Neural cell (in vitro differentiated cells): ENCODE measurements around the gene IFI16. TPM values are rescaled to one million over a fixed set of nuclear protein-coding genes. Genes with fewer than 3 reads are reported as not detected.

Experiments used
- H2AFZ ChIP-seq: fragments of 200-600, 300-800 bp; sonication (generic), shearing (Covaris generic); 2 replicates; pipeline ENCODE4 v1.6.0; 2014; ENCODE audit warnings: low read depth, mild to moderate bottlenecking, antibody characterized with exemption, low read length, moderate library complexity
- H3F3A ChIP-seq: fragments of 200-600 bp; shearing (Covaris generic); 2 replicates; pipeline ENCODE4 v1.6.1; 2016; ENCODE audit warnings: mild to moderate bottlenecking, moderate library complexity, mixed read lengths, antibody characterized with exemption, low read length; ENCODE audit not compliant: insufficient read depth, poor library complexity, severe bottlenecking
- H3K27ac ChIP-seq: fragments of 200-600, 300-800 bp; sonication (generic), shearing (Covaris generic); 2 replicates; pipeline ENCODE4 v1.5.1; 2014; ENCODE audit warnings: mild to moderate bottlenecking, low read length, moderate library complexity
- H3K27me3 ChIP-seq: fragments of 300-800, 200-600 bp; sonication (generic), shearing (Covaris generic); 2 replicates; pipeline ENCODE4 v1.6.0; 2014; ENCODE audit warnings: mild to moderate bottlenecking, low read depth, low read length, moderate library complexity; ENCODE audit not compliant: insufficient read depth
- H3K36me3 ChIP-seq: fragments of 300-800, 200-600 bp; sonication (generic), shearing (Covaris generic); 2 replicates; pipeline ENCODE4 v1.5.1; 2014; ENCODE audit warnings: mild to moderate bottlenecking, antibody characterized with exemption, low read length, moderate library complexity; ENCODE audit not compliant: insufficient read depth
- H3K4me2 ChIP-seq: fragments of 300-800, 200-600 bp; sonication (generic), shearing (Covaris generic); 2 replicates; pipeline ENCODE4 v1.6.0; 2014; ENCODE audit warnings: mild to moderate bottlenecking, low read length
- H3K4me3 ChIP-seq: fragments of 300-800, 200-600 bp; sonication (generic), shearing (Covaris generic); 2 replicates; pipeline ENCODE4 v1.5.1; 2014; ENCODE audit warnings: mild to moderate bottlenecking, low read length, moderate library complexity
- H3K79me2 ChIP-seq: fragments of 200-600 bp; shearing (Covaris generic); replicated peaks from 2 replicates; pipeline ENCODE4 v1.6.0; 2014; ENCODE audit warnings: mild to moderate bottlenecking, low read length, moderate library complexity; ENCODE audit not compliant: insufficient read depth
- H3K9ac ChIP-seq: fragments of 300-800, 200-600 bp; sonication (generic), shearing (Covaris generic); 2 replicates; pipeline ENCODE4 v1.6.1; 2016; ENCODE audit warnings: mild to moderate bottlenecking, low read length, mixed read lengths
- H3K9me2 ChIP-seq: fragments of 200-600 bp; shearing (Covaris generic); 2 replicates; pipeline ENCODE4 v1.6.1; 2016; ENCODE audit warnings: mild to moderate bottlenecking, low read length, mixed read lengths; ENCODE audit not compliant: insufficient read depth
- H3K9me3 ChIP-seq: fragments of 200-600, 300-800 bp; sonication (generic), shearing (Covaris generic); 2 replicates; pipeline ENCODE4 v1.6.1; 2016; ENCODE audit warnings: mild to moderate bottlenecking, mixed run types, low read length, moderate library complexity, mixed read lengths
- H4K20me1 ChIP-seq: fragments of 200-600 bp; shearing (Covaris generic); 2 replicates; pipeline ENCODE4 v1.6.1; 2016; ENCODE audit warnings: mild to moderate bottlenecking, mixed run types; ENCODE audit not compliant: insufficient read depth
- CTCF ChIP-seq: fragments of 450-650 bp; IDR thresholded peaks from 2 replicates; pipeline ENCODE4 v1.5.1; 2014; ENCODE audit warnings: antibody characterized with exemption, mild to moderate bottlenecking, moderate library complexity; ENCODE audit not compliant: poor library complexity, severe bottlenecking
- EP300 ChIP-seq: fragments of 450-650 bp; conservative IDR thresholded peaks from 2 replicates; pipeline ENCODE4 v1.6.1; 2014; ENCODE audit warnings: antibody characterized with exemption, mild to moderate bottlenecking, moderate library complexity; ENCODE audit not compliant: poor library complexity, severe bottlenecking
- EZH2 ChIP-seq: fragments of 200-600, 300-800 bp; shearing (Covaris generic), sonication (generic); IDR thresholded peaks from 2 replicates; pipeline ENCODE4 v1.6.1; 2014; ENCODE audit warnings: antibody characterized with exemption, low read length, borderline replicate concordance, mild to moderate bottlenecking; ENCODE audit not compliant: insufficient read depth, poor library complexity, severe bottlenecking
- MXI1 ChIP-seq: fragments of 450-650 bp; conservative IDR thresholded peaks from 2 replicates; pipeline ENCODE4 v1.6.1; 2014; ENCODE audit warnings: antibody characterized with exemption, mild to moderate bottlenecking; ENCODE audit not compliant: poor library complexity, severe bottlenecking
- POLR2AphosphoS5 ChIP-seq: IDR thresholded peaks from 2 replicates; pipeline ENCODE4 v1.6.1; 2012
- RAD21 ChIP-seq: fragments of 450-650 bp; conservative IDR thresholded peaks from 2 replicates; pipeline ENCODE4 v1.6.1; 2014; ENCODE audit warnings: antibody characterized with exemption, mild to moderate bottlenecking, moderate library complexity
- REST ChIP-seq: IDR thresholded peaks from 2 replicates; pipeline ENCODE4 v1.6.1; 2012; ENCODE audit warnings: borderline replicate concordance
- SMC3 ChIP-seq: fragments of 450-650 bp; conservative IDR thresholded peaks from 2 replicates; pipeline ENCODE4 v1.6.1; 2014; ENCODE audit warnings: antibody characterized with exemption, mild to moderate bottlenecking, moderate library complexity; ENCODE audit not compliant: poor library complexity
- TAF1 ChIP-seq: IDR thresholded peaks from 2 replicates; pipeline ENCODE4 v1.6.1; 2012; ENCODE audit warnings: low read depth
- polyA plus RNA-seq: library from polyadenylated mRNA; depleted of rRNA; stranded (reverse); fragments of >200 nt; gene quantifications from 2 replicates; pipeline ENCODE4 v1.2.3, GENCODE V29; 2014

IFI16 gene
- polyA plus RNA-seq, 1 donor from 2014 or later = not detected

GRCh38 chr1:159055181-159055641 is 45.5 kb downstream of the IFI16 start:
- H4K20me1 ChIP-seq = no peaks in the 10 kb centered on the region
- no peaks in the 10 kb centered on the region for H3K36me3 ChIP-seq
- no peak overlapping the region for H3K27ac ChIP-seq
- H3F3A ChIP-seq = no peaks in the 10 kb centered on the region
- H3K9ac ChIP-seq = no peak overlapping the region
- H3K27me3 ChIP-seq = no peaks in the 10 kb centered on the region
- H3K4me3 ChIP-seq = no peak overlapping the region
- no peaks in the 10 kb centered on the region for H3K9me3 ChIP-seq
- H2AFZ ChIP-seq = no peak overlapping the region
- no peak overlapping the region for H3K4me2 ChIP-seq
- no peaks in the 10 kb centered on the region for H3K9me2 ChIP-seq
- TF ChIP-seq REST (no peak), RAD21 (no peak), SMC3 (no peak), EP300 (no peak), POLR2AphosphoS5 (no peak), MXI1 (no peak)
- no peaks in the 10 kb centered on the region for H3K79me2 ChIP-seq

GRCh38 chr1:159056069-159056698 is 46.5 kb downstream of the IFI16 start:
- no peaks in the 10 kb centered on the region for H3K79me2 ChIP-seq
- no peak overlapping the region for H3K4me3 ChIP-seq
- no peak overlapping the region for H3K4me2 ChIP-seq
- H3K9me3 ChIP-seq = no peaks in the 10 kb centered on the region
- H3K36me3 ChIP-seq = no peaks in the 10 kb centered on the region
- H4K20me1 ChIP-seq = no peaks in the 10 kb centered on the region
- H3K27ac ChIP-seq = no peak overlapping the region
- no peak overlapping the region for H2AFZ ChIP-seq
- H3K27me3 ChIP-seq = no peaks in the 10 kb centered on the region
- H3F3A ChIP-seq = no peaks in the 10 kb centered on the region
- TF ChIP-seq TAF1 (no peak), SMC3 (no peak), RAD21 (no peak), POLR2AphosphoS5 (no peak), CTCF (no peak), REST (no peak), EZH2 (no peak), EP300 (no peak), MXI1 (no peak)
- no peaks in the 10 kb centered on the region for H3K9me2 ChIP-seq
- no peak overlapping the region for H3K9ac ChIP-seq
